KMS-11 (cell line): ENCODE results near the gene EVI5L.

Source experiments
- H2AFZ ChIP-seq: fragments of 200-600 bp; sonication (generic); 2 replicates; pipeline ENCODE4 v1.6.1; 2016; ENCODE audit warnings: antibody characterized with exemption, mixed run types, low read depth
- H3K27ac ChIP-seq: fragments of 200-600 bp; sonication (generic); 2 replicates; pipeline ENCODE4 v1.6.1; 2016; ENCODE audit warnings: mild to moderate bottlenecking, mixed run types
- H3K27me3 ChIP-seq: fragments of 200-600 bp; sonication (generic); 2 replicates; pipeline ENCODE4 v1.6.1; 2017; ENCODE audit warnings: mild to moderate bottlenecking, low read depth, mixed run types, moderate library complexity; ENCODE audit not compliant: insufficient read depth
- H3K36me3 ChIP-seq: fragments of 200-600 bp; sonication (generic); 2 replicates; pipeline ENCODE4 v1.6.1; 2017; ENCODE audit warnings: mild to moderate bottlenecking, mixed run types; ENCODE audit not compliant: insufficient read depth
- H3K4me1 ChIP-seq: fragments of 200-600 bp; sonication (generic); 2 replicates; pipeline ENCODE4 v1.6.1; 2016; ENCODE audit warnings: mild to moderate bottlenecking, low read depth, mixed run types; ENCODE audit not compliant: poor library complexity, severe bottlenecking
- H3K4me2 ChIP-seq: fragments of 200-600 bp; sonication (generic); 2 replicates; pipeline ENCODE4 v1.7.0; 2016; ENCODE audit warnings: mild to moderate bottlenecking, mixed run types
- H3K4me3 ChIP-seq: fragments of 200-600 bp; sonication (generic); IDR thresholded peaks from 2 replicates; pipeline ENCODE4 v1.6.1; 2017; ENCODE audit warnings: low read depth, low read length, mixed read lengths; ENCODE audit not compliant: insufficient read depth
- H3K79me2 ChIP-seq: fragments of 200-600 bp; sonication (generic); 2 replicates; pipeline ENCODE4 v1.6.1; 2016; ENCODE audit warnings: low read depth, mixed run types; ENCODE audit not compliant: insufficient read depth
- H3K9ac ChIP-seq: fragments of 200-600 bp; sonication (generic); 2 replicates; pipeline ENCODE4 v1.6.1; 2016; ENCODE audit warnings: mild to moderate bottlenecking, mixed run types
- H4K20me1 ChIP-seq: fragments of 200-600 bp; sonication (generic); 2 replicates; pipeline ENCODE4 v1.6.1; 2016; ENCODE audit warnings: mild to moderate bottlenecking, mixed run types; ENCODE audit not compliant: insufficient read depth
- TF ChIP-seq, protein P1 (sequence below): fragments of 200-600 bp; sonication (generic); conservative IDR thresholded peaks from 2 replicates; pipeline ENCODE4 v1.6.1; 2017; ENCODE audit warnings: low read depth, mild to moderate bottlenecking, antibody characterized with exemption, low read length, moderate library complexity, mixed read lengths

EVI5L gene

DNA sequence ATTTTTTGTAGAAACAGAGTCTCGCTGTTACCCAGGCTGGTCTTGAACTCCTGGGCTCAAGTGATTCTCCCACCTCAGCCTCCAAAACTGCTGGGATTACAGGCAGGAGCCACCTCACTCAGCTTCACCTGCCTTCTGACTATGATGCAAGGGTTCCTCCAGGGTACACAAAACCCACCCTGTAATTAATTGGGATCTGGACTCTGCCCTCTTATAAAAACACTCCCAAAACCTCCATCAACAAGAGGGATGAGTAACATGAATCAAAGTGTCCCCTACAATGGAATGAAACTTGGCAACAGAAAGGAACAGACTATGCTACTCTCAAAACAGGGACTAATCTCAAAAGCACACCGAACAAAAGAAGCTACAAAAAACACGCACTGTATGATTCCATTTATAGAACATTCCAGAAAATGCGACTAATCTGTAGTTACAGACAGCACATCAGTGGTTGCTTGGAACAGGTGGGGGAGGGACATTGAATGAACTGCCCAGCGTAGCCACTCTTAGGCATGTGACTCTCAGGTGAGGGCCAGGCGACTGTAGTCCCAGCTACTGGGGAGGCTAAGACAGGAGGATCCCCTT, 47.3 kb downstream of the EVI5L start:
- H3K27me3 ChIP-seq, result no peaks in the 10 kb centered on the region; the same call in 1 of the 2 replicates
- no peak overlapping the region for H3K9ac ChIP-seq
- H4K20me1 ChIP-seq, result no peaks in the 10 kb centered on the region
- H3K4me2 ChIP-seq, result no peak overlapping the region
- TF ChIP-seq, protein P1, sequence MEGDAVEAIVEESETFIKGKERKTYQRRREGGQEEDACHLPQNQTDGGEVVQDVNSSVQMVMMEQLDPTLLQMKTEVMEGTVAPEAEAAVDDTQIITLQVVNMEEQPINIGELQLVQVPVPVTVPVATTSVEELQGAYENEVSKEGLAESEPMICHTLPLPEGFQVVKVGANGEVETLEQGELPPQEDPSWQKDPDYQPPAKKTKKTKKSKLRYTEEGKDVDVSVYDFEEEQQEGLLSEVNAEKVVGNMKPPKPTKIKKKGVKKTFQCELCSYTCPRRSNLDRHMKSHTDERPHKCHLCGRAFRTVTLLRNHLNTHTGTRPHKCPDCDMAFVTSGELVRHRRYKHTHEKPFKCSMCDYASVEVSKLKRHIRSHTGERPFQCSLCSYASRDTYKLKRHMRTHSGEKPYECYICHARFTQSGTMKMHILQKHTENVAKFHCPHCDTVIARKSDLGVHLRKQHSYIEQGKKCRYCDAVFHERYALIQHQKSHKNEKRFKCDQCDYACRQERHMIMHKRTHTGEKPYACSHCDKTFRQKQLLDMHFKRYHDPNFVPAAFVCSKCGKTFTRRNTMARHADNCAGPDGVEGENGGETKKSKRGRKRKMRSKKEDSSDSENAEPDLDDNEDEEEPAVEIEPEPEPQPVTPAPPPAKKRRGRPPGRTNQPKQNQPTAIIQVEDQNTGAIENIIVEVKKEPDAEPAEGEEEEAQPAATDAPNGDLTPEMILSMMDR, result no peak
- H3K79me2 ChIP-seq, result no peaks in the 10 kb centered on the region
- no peak overlapping the region for H3K27ac ChIP-seq
- no peaks in the 10 kb centered on the region for H3K36me3 ChIP-seq
- H3K4me1 ChIP-seq, result peaks cover 8% of the 10 kb centered on the region
- no peak overlapping the region for H3K4me3 ChIP-seq
- no peak overlapping the region for H2AFZ ChIP-seq

DNA sequence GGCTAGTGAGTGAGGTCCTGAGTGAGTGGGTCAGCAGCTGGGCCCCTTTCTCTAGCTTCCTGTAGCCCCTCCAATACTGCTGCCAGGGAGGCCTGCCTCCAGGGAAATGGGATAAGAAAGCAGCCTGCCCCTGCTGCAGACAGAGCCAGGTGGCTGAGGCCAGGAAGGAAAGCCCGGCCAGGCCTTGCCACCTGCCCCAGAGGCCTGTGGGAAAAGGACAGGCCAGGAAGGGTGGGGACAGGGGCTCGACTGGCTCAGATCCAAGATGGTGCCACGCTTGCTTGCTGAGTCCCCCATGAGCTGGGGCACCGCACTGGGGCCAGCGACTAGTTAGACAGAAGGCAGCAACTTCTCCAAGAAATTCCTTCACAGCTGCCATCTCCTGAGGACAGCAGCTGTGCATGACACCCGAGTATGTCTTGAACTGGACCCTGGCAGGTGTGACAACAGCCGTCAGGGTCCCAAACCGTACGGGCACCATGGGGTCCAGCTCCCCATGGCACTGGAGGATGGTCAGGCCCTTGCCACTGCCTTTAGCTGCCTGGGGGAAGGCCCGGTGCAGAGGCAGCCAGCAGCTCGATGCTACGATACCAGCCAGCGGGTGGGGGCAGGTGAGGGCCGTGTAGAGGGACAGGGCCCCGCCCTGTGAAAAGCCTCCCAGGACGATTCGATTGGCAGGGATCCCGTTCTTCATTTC, 49.2 kb downstream of the EVI5L start:
- no peak overlapping the region for H3K4me2 ChIP-seq

DNA sequence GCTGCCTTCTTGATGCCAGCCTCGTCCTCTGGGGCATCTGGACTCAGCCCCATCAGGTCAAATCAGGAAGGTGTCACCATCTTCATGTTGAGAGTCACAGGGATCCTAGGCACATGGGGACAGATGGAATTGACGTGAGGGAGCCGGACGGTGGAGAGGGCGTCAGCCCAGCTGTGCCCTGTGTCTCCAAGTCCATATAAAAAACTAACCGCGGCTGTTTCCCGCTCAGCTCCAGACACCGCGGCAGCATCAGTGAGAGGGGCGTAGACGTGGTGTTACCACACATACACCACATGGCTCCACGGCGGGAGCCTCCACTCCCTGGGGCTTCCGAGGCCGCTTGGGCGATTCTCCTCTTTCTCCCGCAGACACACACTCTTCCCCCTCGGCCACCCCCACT, 49.8 kb downstream of the EVI5L start:
- Histone ChIP-seq H3K9ac (no peak overlapping the region), H3K27ac (no peak overlapping the region), H3K27me3 (no peaks in the 10 kb centered on the region; the same call in 1 of the 2 replicates), H3K4me1 (no peaks in the 10 kb centered on the region), H2AFZ (no peak overlapping the region), H3K36me3 (no peaks in the 10 kb centered on the region), H3K79me2 (no peaks in the 10 kb centered on the region), H3K4me3 (no peak overlapping the region), H4K20me1 (no peaks in the 10 kb centered on the region), H3K4me2 (no peak overlapping the region)
- TF ChIP-seq, protein P1, result no peak

More for the DNA sequence above, 49.2 kb downstream of the EVI5L start:
- Histone ChIP-seq H3K36me3 (no peaks in the 10 kb centered on the region), H3K27me3 (no peaks in the 10 kb centered on the region; the same call in 1 of the 2 replicates), H3K4me1 (no peaks in the 10 kb centered on the region), H4K20me1 (no peaks in the 10 kb centered on the region), H3K4me3 (no peak overlapping the region), H2AFZ (no peak overlapping the region), H3K9ac (no peak overlapping the region), H3K79me2 (no peaks in the 10 kb centered on the region), H3K27ac (no peak overlapping the region)
- TF ChIP-seq, protein P1, result no peak

DNA sequence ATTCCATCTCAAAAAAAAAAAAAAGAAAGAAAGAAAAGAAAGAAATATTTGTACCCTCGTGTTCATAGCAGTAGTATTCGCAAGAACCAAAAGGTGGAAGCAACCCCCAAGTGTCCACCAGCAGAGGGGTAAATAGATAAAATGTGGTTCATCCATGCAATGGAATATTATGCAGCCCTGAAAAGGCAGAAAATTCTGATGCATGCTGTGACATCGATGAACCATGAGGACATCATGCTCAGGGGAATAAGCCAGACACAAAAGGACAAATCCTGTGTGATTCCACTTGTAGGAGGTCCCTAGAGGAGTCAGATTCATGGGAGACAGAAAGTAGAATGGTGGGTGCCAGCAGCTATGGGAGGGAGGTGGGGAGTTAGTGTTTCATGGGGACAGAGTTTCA, 51.9 kb downstream of the EVI5L start:
- Histone ChIP-seq H4K20me1 (no peaks in the 10 kb centered on the region), H3K27ac (no peak overlapping the region), H3K4me3 (no peak overlapping the region), H3K9ac (no peak overlapping the region), H3K4me1 (no peaks in the 10 kb centered on the region), H2AFZ (no peak overlapping the region), H3K27me3 (peaks cover 17% of the 10 kb centered on the region), H3K79me2 (no peaks in the 10 kb centered on the region), H3K4me2 (no peak overlapping the region), H3K36me3 (no peaks in the 10 kb centered on the region)
- TF ChIP-seq, protein P1, result no peak
